NCI-H345 (cell line): Measurements from ENCODE around the gene TTYH2.
"Not testable (repeated sequence)": the region's sequence is repeated elsewhere in the genome, so short reads cannot be mapped to it uniquely, and the experiment has no call there.

Experiments
- DNase-seq: peaks from one replicate; lab custom pipeline; 2025; lab: John Stamatoyannopoulos, UW

Gene TTYH2

DNA sequence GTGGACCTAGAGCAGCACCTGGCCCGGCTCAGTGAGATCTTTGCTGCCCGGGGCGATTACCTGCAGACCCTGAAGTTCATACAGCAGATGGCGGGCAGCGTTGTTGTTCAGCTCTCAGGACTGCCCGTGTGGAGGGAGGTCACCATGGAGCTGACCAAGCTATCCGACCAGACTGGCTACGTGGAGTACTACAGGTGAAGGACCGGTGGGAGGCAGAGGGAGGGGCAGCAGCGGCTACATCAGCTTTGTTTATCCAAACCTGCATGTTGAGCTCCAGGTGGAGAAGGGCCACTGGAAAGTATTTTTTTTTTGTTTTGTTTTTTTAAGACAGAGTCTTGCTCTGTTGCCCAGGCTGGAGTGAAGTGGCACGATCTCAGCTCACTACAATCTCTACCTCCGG is 23.9 kb downstream of the TTYH2 start:
- no peak for DNase-seq

DNA sequence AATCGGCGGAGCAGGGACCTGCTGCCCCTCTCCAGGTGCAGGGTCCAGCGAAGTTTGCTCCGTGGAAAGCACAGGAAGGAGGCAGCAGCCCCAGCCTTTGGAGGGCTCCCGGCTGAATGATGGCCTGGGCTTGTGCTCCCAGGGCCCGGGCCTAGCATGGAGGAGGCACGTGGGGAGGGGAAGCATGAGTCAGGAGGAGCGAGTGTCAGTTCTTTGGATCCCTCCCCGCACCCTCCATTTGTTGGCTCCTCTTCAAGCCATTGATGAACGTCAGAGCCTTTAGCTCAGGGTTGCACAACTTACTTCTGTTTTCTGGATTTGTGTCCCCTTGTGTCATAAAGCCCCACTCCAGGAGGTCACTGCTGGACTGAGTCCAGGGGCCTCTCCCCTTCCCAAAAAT is 25.8 kb downstream of the TTYH2 start:
- DNase-seq: no peak

DNA sequence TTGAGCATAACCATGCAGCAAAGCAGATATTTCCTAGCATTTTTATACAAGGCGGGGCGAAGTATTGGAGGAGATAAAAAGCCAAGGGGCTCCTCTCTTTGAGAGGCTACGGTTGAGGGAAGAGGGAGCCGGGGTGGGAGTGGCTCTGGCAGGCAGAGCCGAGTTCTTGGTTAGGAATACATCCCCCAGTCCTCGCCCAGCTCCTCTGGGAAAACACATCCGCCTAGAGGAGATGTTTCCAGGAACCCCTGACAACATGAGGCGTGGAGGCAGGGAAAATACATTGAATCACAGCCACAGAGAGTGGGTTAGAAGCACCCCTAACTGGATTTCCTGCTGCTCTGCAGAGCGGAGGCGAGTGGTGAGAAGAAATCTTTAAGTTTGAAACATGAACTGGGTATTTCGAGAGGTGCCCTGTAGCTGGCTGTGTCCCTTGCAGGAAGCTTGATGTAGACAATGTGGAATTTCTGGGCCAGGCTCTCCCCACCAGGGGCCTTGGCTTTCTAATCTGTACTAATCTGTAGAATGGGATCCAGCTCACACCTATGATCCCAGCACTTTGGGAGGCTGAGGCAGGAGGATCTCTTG is 27.3 kb downstream of the TTYH2 start:
- no peak for DNase-seq

DNA sequence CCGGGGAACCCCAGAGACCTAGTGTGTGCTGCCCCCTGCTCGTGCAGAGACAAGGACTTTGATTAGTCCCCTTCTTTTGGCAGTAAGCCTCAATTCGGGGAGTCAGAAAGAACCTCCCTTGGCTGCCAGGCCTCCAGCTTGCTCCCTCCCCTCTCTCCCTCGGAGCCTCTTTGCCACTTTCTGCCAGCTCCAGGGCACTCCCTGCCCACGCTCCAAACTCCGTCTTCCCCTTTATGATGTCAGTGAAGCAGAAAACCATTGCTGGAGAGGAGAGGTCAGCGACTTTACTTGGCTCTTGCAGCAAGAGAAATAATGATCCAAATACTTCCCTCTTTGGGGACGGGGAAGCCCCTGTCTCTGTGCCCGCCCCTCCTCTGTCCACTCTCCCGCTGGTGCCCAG is 28.1 kb downstream of the TTYH2 start:
- no peak for DNase-seq

GRCh38 chr17:74241847-74242246 is 28.5 kb downstream of the TTYH2 start:
- DNase-seq: no peak

DNA sequence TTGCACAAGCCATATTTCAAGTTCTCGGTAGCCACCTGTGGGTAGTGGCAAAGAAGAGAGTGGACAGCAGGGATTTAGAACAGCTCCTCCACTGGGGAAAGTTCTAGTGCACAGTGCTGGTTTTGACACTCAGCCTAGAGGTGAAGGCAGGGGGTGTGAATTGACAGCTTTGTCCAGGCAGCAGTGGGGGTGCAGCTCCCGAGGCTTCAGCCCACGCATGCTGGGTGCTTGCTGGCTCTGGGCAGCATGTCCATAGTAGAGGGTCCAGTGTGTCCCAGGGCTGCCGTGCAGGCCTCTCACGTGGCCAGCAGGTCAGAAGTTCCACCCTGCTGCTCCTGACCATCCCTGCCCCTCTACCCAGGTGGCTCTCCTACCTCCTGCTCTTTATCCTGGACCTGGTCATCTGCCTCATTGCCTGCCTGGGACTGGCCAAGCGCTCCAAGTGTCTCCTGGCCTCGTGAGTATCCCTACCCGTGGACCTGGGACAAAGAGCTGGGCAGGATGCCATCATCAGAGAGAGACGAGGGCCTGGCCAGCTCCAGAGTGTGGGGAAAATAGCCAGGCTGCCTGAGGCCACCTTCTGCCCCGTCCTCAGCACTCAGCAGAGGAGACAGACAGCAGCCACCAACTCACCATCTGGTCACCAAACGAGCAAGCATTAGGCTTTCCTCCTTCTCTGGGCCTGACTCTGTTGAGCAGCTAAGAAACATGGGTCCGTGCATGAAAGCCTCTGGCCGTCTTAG is 29.8 kb downstream of the TTYH2 start:
- DNase-seq: no peak

DNA sequence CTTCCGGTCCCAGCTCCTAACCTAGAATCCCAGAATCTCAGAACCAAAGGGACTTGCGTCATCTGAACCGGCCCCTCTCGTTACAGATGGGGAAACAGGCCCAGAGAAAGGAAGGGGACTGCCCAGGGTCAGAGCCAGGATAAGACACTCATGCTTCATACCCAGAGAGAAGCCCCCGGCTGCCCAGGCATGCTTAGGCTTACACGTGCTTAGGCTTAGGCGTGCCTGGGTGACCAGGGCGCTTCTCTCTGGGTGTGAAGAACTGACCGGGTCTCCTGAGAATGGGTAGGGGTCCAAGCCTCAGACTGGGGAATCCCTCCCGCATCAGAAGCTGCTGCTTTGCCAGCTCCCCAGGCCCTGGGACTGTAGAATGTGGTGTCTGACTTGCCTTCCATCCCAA is 30.8 kb downstream of the TTYH2 start:
- no peak for DNase-seq

- DNase-seq: no peak
Observed at GRCh38 chr17:74244548-74244947, 31.2 kb downstream of the TTYH2 start.

GRCh38 chr17:74245145-74245831 is 31.9 kb downstream of the TTYH2 start:
- DNase-seq: no peak

DNA sequence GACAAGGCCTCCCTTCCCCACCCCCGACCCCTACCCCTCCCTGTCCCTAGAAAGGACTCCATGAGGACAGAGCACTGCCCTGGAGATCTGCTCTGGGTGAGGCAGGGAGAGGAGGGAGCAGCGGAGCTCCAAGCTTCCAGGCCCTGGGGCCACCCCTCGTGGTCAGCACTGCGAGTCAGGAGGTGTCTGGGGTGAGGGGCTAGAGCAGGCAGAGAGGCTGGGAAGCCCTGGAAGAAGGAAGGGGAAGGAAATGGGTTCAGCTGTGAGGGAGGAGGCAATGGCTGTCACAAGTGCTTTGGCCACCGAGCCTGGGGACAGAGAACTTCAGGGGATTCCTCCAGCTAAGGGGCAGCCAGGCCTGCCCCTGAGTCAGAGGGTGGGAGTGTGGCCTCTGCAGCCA is 32.5 kb downstream of the TTYH2 start:
- no peak for DNase-seq

DNA sequence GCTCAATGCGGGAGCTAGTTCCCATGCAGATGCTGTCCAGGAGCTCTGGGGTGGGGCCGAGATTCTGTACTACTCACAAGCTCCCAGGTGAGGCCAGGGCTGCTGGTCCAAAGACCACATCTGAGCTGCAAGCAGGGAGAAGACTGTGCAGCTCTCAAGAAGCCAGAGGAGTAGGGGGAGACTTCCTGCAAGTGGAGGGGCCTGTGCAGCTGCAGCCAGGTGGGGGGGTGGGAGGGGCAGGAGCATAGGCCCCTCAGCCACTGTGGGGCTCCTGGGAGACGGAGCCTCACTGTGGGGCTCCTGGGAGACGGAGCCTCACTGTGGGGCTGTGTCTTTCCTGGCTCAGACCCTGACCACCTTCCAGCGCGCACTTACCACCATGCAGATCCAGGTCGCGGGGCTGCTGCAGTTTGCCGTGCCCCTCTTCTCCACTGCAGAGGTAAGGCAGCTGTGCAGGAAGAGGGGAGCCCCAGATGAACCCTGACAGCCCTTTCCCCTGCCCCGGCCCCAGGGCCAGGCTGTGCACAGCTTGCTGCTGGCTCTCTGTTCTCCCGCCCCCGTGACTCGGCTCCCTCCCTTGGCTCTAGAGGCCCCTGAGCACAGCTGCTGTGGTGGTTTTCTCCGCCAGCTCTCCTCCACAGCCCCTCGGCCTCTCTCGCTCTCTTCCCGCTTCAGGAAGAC is 36.4 kb downstream of the TTYH2 start:
- DNase-seq: no peak

DNA sequence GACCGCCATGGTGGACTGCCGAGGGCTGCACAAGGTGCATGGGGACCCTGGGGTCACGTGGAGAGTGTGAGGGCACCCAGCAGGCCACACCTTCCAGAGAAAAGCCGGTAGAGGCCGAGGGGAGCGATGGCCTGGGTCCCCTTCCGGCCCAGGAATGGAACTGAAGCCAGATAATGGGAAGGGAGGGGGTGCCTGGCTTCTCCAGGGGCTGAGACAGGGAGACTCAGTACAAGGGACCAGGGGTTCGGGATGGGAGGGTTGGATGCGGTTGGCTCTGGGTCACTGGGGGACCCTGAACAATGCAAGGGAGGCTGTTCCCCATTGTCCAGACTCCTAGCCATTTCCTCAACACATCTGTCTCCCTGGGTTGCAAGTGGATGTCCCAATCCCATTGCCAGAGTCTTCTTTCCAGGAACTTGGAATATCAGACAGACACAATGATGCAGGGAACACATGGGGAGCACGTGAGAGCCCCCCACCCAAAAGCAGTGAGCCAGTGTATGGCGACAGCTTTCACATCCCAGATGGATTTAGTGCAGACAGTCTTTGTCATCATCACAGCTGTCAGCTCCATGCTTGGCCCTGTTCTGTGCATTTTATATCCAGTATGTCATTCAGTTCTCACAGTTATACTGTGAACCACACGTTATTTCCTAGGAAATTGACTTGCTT is 37.1 kb downstream of the TTYH2 start:
- DNase-seq: no peak

- DNase-seq: no peak
Observed at GRCh38 chr17:74251051-74251450, 37.7 kb downstream of the TTYH2 start.

- DNase-seq: no peak
Observed at GRCh38 chr17:74251569-74251968, 38.2 kb downstream of the TTYH2 start.

DNA sequence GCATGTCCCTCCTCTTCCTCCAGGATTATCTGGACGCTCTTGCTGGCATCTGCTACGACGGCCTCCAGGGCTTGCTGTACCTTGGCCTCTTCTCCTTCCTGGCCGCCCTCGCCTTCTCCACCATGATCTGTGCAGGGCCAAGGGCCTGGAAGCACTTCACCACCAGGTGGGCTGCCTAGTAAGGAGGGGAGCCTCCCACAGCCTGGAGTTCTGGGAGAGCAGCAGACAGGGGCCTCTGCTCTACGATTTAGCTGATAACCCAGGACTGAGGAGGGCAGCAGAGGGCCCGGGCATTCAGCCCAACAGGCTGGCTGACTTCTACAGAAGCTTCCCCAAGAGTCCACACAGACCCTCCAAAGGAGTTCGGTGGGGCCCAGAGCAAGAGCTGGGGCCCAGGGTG is 38.8 kb downstream of the TTYH2 start:
- DNase-seq: no peak

DNA sequence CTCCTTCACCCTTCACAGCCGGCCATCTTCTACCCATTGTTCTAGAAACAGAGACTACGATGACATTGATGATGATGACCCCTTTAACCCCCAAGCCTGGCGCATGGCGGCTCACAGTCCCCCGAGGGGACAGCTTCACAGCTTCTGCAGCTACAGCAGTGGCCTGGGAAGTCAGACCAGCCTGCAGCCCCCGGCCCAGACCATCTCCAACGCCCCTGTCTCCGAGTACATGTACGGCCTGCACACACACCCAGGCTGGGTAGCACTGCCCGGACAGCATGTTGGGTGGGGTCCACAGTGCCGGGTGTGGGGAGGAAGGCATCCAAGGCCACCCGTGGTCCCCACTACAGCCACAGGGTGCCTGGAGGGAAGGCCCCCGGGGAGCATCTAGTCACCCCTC is 39.7 kb downstream of the TTYH2 start:
- no peak for DNase-seq

GRCh38 chr17:74257311-74257710 is 43.9 kb downstream of the TTYH2 start:
- DNase-seq: no peak

DNA sequence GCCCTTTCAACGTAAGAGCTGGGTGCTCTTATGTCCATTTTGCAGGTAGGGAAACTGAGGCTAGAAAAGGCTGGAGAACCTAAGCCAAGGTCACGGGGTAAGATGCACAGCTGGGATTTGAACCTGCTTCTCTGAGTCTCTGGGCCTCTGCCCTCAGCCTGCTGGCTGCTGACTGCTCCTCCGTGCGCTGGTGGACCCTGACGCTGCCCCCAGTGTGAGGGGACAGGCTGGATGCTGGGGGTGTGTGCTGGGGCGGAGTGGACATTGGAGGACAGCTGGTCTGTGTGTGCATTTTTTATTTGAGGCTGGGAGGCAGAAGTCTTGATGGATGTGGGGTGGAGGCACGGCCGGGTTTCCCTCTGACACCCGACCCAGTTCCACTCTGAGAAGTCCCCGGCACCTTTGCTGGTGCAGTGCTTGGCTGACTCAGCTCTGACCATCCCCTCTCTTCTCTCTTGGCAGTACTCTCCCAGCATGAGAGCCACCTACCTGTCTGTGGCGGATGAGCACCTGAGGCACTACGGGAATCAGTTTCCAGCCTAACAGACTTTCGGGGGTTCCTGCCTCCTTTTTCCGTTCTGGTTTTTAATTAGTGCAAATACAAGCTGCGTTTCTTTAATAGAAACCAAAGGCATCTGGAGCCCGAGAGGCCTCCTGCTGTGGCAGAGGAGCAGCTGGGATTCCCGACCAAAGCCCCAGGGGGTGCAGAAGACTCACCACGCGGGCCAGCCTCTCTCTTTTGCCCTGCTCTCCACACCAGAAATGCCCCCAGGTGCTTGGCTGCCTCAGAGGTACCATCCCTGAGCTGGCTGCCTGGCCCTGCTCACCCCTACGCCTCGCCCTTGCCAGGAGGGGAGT is 46.5 kb downstream of the TTYH2 start:
- peak; percentile 72 for DNase-seq

DNA sequence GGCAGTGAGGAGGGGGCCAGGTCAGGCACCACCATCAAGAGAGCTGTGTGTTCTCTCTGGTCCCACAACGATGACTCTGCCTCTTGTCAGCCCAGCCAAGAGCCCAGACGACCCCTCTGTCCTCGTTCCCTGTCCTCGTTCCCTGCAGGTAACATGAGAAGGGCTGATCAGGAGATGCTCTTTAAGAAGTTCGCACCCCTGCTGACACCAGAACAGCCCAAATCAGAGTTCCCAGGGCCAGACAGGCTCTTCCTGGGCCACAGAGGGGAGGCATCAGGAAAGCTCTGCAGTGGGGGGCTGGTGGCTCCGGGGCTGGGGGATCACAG is 47.1 kb downstream of the TTYH2 start:
- no peak for DNase-seq

- DNase-seq: no peak
Observed at GRCh38 chr17:74262601-74263000, 49.2 kb downstream of the TTYH2 start.

GRCh38 chr17:74267054-74267453 is 53.7 kb downstream of the TTYH2 start:
- DNase-seq: not testable (repeated sequence)

GRCh38 chr17:74267579-74267978 is 54.2 kb downstream of the TTYH2 start:
- no peak for DNase-seq
